NCI-H226 (cell line): ENCODE data around the gene DNAJA1.
A peak's percentile ranks its signal among the peaks of the same experiment; 100 is the strongest.

Experiments
- DNase-seq: peaks from one replicate; pipeline ENCODE4 v3.0.0-alpha.2; 2015

DNAJA1 gene

DNA sequence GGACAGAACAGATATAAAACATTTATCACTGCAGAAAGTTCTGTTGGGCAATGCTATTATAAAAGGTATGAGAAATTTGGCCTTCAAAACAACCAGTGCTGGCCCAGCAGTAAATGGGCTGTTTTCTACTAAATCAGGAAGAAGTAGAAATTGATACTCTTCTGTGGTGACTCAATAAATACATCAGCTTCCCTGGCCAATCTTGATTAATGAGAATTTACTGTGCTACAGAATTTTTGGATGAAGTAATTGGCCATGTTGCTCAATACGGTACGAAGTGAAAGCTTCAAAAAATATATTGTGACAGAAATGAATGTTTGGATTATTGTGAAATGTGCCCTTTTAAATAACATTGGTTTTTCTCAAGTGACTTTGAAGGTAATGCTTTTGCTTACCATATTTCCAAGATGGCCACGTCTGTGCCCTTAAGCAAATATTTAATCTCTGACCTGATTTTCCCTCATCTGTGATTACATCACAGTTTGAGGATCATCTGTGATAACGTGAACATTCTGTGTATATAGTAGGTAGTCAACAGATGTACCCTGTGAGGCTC is 4.2 kb downstream of the DNAJA1 start:
- no peak for DNase-seq

DNA sequence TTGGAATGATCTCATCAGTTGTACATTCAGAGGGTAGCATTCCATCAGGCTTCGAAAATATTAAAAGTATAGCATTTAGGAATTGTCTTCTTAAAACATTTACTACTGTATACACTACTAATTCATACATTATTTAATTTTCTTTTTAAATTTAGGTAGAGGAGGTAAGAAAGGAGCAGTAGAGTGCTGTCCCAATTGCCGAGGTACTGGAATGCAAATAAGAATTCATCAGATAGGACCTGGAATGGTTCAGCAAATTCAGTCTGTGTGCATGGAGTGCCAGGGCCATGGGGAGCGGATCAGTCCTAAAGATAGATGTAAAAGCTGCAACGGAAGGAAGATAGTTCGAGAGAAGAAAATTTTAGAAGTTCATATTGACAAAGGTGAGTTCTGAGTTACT is 5.2 kb downstream of the DNAJA1 start:
- DNase-seq, result no peak

DNA sequence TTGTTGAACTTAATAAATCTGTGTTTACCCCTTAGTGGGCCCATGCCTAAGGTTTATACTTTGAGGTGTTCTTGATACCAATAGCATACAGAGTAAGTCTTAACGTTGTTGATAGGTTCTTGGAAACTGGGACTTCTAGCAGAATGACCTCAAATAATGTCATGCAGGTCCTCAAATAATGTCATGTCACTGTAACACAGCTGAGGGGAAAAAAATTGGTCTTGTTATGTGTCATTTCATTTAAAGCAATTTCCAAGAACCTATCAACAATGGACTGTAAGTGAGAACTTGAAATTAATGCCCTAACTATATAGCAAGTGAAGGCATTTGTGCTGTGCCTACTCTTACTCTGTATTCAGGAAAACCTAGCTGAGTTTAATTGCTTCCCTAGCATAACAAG is 7.2 kb downstream of the DNAJA1 start:
- no peak for DNase-seq

DNA sequence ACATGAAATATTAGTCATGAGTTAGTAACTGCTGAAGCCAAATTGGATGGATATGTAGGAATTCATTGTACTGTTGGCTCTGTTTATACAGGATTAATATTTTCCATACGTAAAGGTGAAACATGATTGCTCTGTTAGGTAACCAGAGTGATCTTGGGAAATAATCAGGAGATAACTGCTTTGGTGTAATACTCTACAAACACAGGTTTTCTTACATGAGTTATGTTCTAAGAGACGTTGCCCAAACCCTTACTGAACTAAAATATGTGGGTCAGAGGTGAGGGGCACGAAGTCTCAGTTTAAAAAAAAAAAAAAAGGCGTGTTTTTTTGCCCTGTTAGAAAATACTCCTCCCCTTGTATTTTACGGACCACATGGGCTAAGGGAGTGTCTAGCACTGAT is 7.8 kb downstream of the DNAJA1 start:
- no peak for DNase-seq

DNA sequence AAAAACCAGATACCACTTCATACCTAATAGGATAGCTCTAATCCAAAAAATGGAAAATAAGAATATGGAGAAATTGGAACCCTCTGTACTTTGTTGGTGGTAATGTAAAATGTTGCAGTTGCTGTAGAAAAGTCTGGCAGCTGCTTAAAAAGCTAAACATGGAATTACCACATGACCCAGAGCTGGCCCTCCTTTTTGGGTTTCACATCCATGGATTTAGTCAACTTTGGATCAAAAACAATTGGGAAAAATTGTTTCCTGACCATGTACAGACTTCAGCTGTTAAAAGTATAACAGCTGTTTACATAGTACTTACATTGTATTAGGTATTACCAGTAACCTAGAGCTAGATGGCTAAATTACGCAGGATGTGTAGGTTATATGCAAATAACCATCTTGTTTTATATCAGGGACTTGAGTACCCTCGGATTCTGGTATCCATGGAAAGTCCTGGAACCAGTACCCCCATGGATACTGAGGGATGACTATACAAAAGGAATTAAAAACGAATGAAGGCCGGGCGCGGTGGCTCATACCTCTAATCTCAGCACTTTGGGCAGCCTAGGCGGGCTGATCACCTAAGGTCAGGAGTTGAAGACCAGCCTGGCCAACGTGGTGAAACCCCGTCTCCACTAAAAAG is 15.8 kb downstream of the DNAJA1 start:
- DNase-seq, result no peak

DNA sequence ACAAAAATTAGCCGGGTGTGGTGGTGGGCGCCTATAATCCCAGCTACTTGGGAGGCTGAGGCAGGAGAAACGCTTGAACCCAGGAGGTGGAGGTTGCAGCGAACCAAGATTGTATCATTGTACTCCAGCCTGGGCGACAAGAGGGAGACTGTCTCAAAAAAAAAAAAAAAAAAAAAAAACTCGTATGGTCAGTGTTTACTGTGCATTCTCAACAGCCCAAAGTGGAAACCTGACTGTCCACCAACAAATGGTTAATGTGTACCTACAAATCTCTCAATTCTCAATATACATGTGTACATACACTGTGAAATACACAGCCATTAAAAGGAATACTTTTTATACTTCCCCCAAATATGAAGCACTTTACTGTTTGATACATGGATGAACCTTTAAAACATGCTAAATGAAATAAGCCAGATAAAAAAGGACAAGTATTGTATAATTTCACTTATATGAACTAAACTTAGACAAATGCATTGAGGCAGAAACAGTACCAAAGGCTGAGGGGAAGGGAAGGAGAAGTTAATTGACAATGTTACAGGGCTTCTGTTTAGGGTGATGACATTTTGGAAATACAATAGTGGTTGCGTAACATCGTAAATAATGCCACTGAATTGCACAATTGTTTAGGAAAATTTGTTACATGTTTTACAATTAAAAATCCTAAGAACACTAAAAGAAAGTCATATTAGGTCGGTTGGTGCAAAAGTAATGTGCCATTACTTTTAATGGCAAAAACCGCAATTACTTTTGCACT is 16.5 kb downstream of the DNAJA1 start:
- no peak for DNase-seq

GRCh38 chr9:33042473-33042872 is 17.4 kb downstream of the DNAJA1 start:
- DNase-seq, result no peak

GRCh38 chr9:33043671-33044070 is 18.6 kb downstream of the DNAJA1 start:
- DNase-seq, result no peak

DNA sequence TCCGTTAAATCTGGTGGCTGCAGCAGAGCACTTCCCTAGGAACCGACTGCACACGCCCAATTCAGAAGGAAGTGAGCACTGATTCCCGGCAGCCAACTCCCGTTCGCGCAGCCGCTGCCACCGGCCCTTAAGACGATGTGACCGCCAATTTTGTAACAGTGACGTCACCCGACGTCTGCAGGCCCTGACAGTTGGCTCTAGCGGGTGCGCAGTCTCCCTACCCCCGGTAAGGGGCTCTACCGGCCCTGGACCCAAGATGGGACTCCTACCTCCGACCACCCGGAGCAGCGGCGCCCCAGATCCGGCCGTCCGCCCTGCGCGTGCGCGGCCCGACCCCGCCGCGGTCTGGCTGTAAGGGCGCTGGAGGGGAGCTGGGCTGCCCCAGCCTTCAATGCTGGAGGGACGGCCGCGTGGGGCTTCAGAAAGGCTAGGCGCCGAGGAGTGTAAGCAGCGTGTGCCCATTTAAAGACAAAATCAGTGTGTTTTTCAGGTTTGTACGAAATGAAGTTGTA is 19.1 kb downstream of the DNAJA1 start:
- peak; percentile 71 for DNase-seq

DNA sequence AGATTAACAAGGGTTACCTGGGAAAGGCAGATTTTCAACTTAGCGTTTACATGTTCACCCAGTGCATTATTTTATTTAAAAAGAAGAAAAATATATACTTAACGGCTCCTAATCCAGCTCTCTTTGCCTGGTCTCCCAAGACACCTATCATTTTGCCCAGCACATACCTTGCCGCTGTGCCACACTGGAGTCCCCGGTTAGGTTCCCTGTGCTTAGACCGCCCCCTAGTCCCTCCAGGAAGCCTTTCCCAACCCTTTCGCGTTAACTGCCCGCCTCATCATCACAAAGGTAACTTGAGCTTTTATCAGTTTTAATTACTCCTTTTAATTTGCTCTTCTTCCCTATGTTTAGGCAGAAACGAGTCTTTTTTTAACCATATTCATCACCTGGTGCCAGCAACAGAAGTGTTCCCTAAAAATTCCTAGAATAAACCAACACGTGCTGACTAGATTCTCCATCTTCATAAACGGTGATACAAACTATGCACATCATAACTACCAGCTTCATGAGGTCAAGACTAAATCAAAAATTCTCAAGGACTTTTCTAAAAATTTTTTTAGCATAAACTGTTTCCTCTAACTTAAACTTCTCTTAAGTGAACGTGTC is 19.7 kb downstream of the DNAJA1 start:
- DNase-seq, result no peak

- no peak for DNase-seq
Measured at GRCh38 chr9:33046061-33046460, 21.0 kb downstream of the DNAJA1 start.

DNA sequence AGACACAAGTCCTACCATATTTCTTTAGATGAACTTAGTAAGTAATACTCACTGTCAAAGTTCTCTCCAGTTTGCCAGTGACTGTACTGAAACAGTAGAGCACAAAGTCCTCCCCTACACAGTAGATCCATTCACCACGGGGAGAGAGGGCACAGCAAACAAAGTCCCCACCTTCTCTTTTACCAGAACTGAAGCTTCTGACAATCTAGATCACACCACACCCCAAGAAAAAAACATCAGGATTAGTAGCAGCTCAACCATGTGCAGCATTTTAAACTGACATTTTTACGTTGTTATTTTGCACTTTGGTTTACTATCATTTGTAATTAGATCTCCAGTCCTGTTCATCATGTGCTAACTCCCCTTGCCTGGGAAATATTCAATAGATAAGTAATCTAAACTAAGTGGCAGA is 23.0 kb downstream of the DNAJA1 start:
- DNase-seq, result no peak

- DNase-seq, result no peak
Measured at GRCh38 chr9:33049680-33050361, 24.7 kb downstream of the DNAJA1 start.

- DNase-seq, result no peak
Measured at GRCh38 chr9:33051144-33051543, 26.1 kb downstream of the DNAJA1 start.

DNA sequence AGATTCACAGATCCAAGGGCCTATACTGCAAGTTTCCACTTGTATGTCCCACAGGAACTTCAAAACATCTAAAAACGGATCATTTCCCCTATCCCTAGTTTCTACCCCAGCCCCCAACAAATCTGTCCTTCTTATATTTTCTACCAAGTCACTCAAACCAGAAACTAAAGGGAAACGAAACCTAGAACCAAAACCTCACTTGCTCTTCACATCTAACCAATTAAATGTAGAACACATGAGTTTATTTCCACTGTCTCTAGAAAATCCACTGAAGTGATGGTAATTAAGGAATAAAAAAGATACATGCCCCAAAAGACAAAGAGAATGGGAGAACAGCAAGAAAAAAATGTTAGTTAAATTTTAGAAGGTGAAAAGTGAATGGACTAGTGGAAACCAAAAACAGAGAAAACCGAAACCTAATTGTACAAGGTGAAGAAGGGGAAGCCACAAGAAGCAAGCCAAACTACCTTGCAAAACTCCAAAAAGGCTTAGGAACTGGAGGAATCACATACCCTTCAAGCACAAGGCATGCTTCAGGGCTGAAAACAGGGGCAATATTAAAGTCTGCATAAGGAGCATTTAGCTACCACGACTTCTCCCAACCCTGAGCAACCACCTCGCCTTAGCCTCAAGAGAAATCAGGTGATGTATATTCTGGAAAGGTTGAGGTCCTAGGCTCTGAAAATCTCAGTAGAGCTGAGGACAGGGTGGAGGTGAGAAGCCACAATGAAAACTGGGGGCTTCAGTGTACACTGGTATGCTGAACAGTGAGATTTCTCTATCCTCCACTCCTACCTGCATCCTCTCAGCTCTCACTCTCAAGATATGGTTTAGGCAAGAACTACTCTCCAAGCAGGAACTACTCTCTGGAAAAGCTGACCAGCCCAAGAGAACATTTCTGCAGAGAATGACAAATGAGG is 40.3 kb downstream of the DNAJA1 start:
- no peak for DNase-seq

DNA sequence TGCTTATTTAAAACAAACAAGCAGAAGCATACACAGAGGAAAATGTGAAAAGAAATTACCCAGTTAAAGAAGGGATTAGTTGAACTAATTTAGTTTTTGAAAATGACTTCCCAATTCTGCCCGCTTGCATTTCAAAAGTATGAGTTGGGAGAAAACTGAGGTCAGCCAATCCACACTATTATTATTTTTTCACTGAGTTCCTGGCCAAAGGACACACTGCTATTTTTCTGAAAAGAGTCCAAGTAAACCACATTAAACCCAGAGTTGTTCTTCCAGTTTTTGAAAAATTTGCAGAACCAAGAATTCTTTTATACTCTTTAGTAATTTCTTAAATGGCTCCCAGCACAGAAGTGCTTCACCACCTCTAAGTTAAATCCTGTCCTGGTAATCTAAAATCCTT is 43.9 kb downstream of the DNAJA1 start:
- no peak for DNase-seq

DNA sequence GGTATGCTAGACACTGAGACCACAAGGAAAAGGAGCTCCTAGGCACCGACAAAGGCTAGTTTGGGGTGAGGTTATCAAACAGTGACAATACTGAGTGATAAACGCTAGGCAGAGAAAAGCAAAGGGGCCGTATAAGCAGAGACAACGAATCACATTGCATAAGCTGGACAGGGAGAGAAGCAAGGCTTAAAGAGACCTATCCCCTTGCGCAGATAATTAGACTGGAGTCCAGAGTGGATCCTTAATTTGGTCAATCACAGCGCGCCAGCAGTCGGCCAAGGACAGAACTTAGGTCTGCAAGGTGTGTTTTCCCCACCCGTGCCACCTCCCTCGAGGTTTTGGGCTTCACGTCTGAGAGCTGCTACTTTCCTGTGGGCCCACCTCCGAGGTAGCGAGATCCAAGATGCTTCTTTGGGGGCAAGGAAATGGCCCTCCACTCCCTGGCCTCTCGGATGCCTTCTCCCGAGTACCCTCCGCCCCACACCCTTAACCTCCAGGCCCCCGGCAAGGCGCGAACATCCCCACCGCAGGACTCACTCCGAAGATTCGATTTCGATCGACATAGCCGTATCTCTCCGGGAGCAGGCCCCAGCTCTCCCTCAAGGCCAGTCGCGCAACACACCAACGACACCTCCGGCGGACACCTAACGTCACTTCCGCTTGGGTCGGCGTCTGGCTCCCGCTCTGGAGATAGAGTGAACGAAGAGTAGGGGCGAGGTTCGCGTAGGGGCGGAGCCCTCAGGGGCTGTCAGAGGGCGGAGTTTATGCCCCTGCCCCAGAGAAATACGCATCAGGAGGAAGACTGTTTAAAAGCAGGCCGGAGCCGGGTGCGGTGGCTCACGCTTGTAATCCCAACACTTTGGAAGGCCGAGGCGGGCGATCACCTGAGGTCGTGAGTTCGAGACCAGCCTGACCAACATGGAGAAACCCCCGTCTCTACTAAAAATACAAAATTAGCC is 51.3 kb downstream of the DNAJA1 start, which contains the start of gene SMU1:
TSS of gene SMU1 (minus strand) at position 629 of the 959 bp plus-strand sequence. CDS start at position 563, 66 bp downstream.
- peak; percentile 84 for DNase-seq

DNA sequence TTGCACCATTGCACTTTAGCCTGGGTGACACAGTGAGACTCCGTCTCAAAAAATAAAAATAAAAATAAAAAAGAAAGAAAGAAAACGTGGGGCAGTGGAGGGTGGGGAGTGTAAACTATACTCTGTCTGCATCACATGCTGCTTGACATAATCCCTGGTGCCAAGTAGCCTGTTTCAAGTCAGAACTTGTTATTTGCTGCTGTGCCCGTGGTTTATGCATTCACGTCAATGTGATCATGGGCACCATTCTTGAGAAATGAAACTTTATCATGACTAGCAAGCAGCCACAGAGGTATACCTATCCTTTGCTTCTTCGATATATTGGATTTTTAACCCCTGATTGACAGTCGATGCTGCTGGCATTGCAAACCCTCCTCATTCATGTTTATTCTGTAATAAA is 55.5 kb downstream of the DNAJA1 start:
- no peak for DNase-seq

DNA sequence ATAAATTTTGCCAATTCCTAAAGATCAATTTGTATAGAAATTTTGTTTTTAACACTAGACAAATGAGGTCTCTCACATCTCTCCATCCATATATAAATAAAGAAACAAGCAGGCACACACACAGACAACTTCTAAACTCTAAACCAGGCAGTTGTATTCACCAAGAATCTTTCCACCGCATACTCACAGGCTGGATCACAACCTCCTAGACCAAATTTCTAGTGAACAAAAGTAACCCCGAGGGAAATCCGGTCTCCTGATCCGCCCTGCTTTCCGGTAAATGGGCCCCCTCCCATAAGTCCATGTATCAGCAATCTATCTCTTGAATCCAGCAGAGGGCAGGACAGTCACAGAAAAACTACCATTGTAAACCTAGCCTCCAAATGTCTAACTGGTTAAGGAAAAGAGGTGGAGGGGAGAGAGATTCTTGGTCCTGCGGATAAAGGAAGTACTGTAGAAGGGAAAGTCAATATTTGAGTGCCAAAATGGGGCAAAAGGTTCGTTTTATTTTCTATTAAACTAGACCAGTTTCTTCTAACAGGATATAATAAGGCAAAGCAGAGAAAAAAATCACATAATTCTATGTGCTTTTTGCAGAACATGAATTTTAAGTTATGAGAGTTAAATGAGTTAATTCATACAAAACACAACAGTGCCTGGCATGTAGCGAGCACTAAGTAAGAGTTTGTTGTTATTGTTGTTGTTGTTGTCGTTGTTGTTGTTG is 56.2 kb downstream of the DNAJA1 start:
- peak; percentile 33 for DNase-seq

DNA sequence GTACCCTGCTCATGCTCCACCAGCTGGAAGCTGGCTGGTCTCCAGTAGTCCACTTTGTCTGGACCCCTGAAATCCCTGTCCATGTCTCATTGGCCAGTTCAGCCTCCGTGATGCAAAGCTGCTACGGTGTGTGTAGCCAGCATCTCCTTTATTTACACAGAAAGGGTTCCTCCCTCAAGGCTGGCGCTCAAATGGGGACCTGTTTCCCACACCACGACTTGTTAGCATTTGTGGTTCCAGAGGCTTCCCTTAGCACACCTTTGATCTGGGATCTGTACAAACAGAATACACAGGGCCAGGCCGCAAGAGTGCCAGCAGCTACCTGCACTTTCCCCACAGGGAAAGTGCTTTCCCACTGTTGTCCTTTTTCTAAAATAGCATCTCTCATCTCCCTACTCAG is 57.1 kb downstream of the DNAJA1 start:
- DNase-seq, result no peak
